Stomach (tissue), 9 donors: ENCODE measurements around the gene AFTPH. TPM values are rescaled to one million over a fixed set of nuclear protein-coding genes. Genes with fewer than 3 reads are reported as not detected.
A peak's percentile ranks its signal among the peaks of the same experiment; 100 is the strongest.

Source experiments
- DNase-seq, 2 donors: peaks; one replicate each; pipeline versions ENCODE4 v3.0.0 to v3.0.0-alpha.2; 2013 to 2019
- H3K27ac ChIP-seq, 5 donors: fragments of 200-600 bp in 4 of 5; sonication (generic) in 4 of 5; one replicate each; pipeline ENCODE4 v1.5.1; 2013 to 2019; ENCODE audit warnings: mild to moderate bottlenecking in 1 of 5, moderate library complexity in 1 of 5
- H3K27me3 ChIP-seq, 3 donors: fragments of 200-600 bp; sonication (generic); one replicate each; pipeline ENCODE4 v1.5.1; 2017 to 2019; ENCODE audit warnings: mixed run types in 1 of 3
- H3K36me3 ChIP-seq, 4 donors: fragments of 200-600 bp; sonication (generic); 1 replicate in 3 of 4; 2 replicates in 1 of 4; pipeline ENCODE4 v1.5.1; 2016 to 2019
- H3K4me1 ChIP-seq, 4 donors: fragments of 200-600 bp; sonication (generic); one replicate each; pipeline ENCODE4 v1.5.1; 2016 to 2019
- H3K4me3 ChIP-seq, 4 donors: fragments of 200-600 bp; sonication (generic) in 3 of 4; one replicate each; pipeline ENCODE4 v1.5.1; 2016 to 2019; ENCODE audit warnings: mild to moderate bottlenecking in 1 of 4
- H3K9me3 ChIP-seq, 4 donors: fragments of 200-600 bp; sonication (generic); one replicate each; pipeline ENCODE4 v1.5.1; 2016 to 2019
- CTCF ChIP-seq, 7 experiments: fragments of 450-650 bp in 4 of 7; fragments of 200-600 bp in 3 of 7; sonication (generic) in 3 of 7; IDR thresholded peaks; one replicate each; pipeline ENCODE4 v1.5.1; 2016 to 2019; ENCODE audit warnings: antibody characterized with exemption in 7 of 7, control low read depth in 2 of 7, mild to moderate bottlenecking in 1 of 7
- EP300 ChIP-seq: sonication (generic); formaldehyde crosslinking; IDR thresholded peaks from one replicate; pipeline ENCODE4 v1.6.1; 2017; ENCODE audit warnings: antibody characterized with exemption
- POLR2A ChIP-seq, 4 donors: fragments of 450-650 bp; IDR thresholded peaks; one replicate each; pipeline ENCODE4 v1.6.1; 2016; ENCODE audit warnings: antibody characterized with exemption in 4 of 4, control low read depth in 2 of 4, mild to moderate bottlenecking in 1 of 4, moderate library complexity in 1 of 4
- POLR2AphosphoS5 ChIP-seq, 3 donors: sonication (generic); formaldehyde crosslinking; IDR thresholded peaks; one replicate each; pipeline ENCODE4 v1.6.1; 2016; ENCODE audit warnings: antibody characterized with exemption in 3 of 3
- whole genome bisulfite sequencing, 5 donors: extraction: QIAGEN DNeasy Blood & Tissue Kit in 3 of 5; methylation state at CpG; one replicate each; pipeline versions ENCODE4 v1.1.5 to v1.1.7; 2013 to 2018; 5-methylcytosine and 5-hydroxymethylcytosine counted together
- intact Hi-C: fragments of 100-400 bp; cut with DNase I; formaldehyde crosslinking; loops from one replicate; pipeline ENCODE4 v1.15.1; 2023; ENCODE audit warnings: low total_unique reads
- polyA plus RNA-seq, 3 donors: library from polyadenylated mRNA; stranded (reverse); fragments of 200-250 nt; gene quantifications; one replicate each; pipeline ENCODE4 v1.2.3, GENCODE V29; 2013
- total RNA-seq, 5 donors: library from RNA; depleted of rRNA; stranded (reverse); fragments of >200 nt; gene quantifications; one replicate each; pipeline versions ENCODE4 v1.1.0 to v1.2.3, GENCODE V29; 2014 to 2016
- donor health status: healthy with polysubstance abuse.
- donor health status: Bipolar disorder and iron deficiency.
- donor health status: healthy.

The AFTPH gene
- total and polyA plus RNA-seq, 8 donors, result 19.8 to 93.6 (median 38.9) TPM

GRCh38 chr2:64543008-64543697, 19.0 kb downstream of the AFTPH start:
- no peak for DNase-seq
- peaks cover 40 to 86% (median 57%) of the 10 kb centered on the region in 4 donors for H3K4me1 ChIP-seq
- TF ChIP-seq POLR2A (IDR thresholded peaks at IDR 0.05), result no peak
- TF ChIP-seq POLR2AphosphoS5 (IDR thresholded peaks at IDR 0.05), result no peak
- TF ChIP-seq CTCF (IDR thresholded peaks at IDR 0.05), result no peak
- no peak for TF ChIP-seq EP300
- intact Hi-C loops, result no loop called here
- H3K36me3 ChIP-seq, result no peaks in the 10 kb centered on the region
- H3K4me3 ChIP-seq, result no peak overlapping the region
- no peaks in the 10 kb centered on the region for H3K27me3 ChIP-seq
- H3K9me3 ChIP-seq, result no peaks in the 10 kb centered on the region
- H3K27ac ChIP-seq, result peak overlapping the region; percentile 58 to 85 (median 62)

GRCh38 chr2:64548761-64549160, 24.6 kb downstream of the AFTPH start:
- Histone ChIP-seq H3K9me3 (no peaks in the 10 kb centered on the region), H3K4me1 (peaks cover 19 to 44% (median 24%) of the 10 kb centered on the region in 4 donors), H3K27me3 (no peaks in the 10 kb centered on the region), H3K4me3 (no peak overlapping the region), H3K27ac (peak overlapping the region in 3 of 5 donors; percentile 25 to 59 (median 33)), H3K36me3 (peaks cover 0 to 13% (median 9%) of the 10 kb centered on the region in 4 donors)
- WGBS, 5 donors, result 17 to 39% (median 25%) methylated on average over 3 of the region's 3 CpGs
- TF ChIP-seq CTCF (IDR thresholded peaks at IDR 0.05) (no peak), POLR2AphosphoS5 (IDR thresholded peaks at IDR 0.05) (no peak), POLR2A (IDR thresholded peaks at IDR 0.05) (no peak), EP300 (no peak)
- intact Hi-C loops, result no loop called here
- no peak for DNase-seq

GRCh38 chr2:64550042-64550441, 25.9 kb downstream of the AFTPH start:
- Histone ChIP-seq H3K36me3 (peaks cover 0 to 13% (median 9%) of the 10 kb centered on the region in 4 donors), H3K9me3 (no peaks in the 10 kb centered on the region), H3K27me3 (no peaks in the 10 kb centered on the region), H3K27ac (no peak overlapping the region), H3K4me3 (no peak overlapping the region), H3K4me1 (peaks cover 7 to 31% (median 11%) of the 10 kb centered on the region in 4 donors)
- TF ChIP-seq EP300 (no peak), CTCF (IDR thresholded peaks at IDR 0.05) (no peak), POLR2A (IDR thresholded peaks at IDR 0.05) (no peak), POLR2AphosphoS5 (IDR thresholded peaks at IDR 0.05) (no peak)
- no peak for DNase-seq
- WGBS, 5 donors, result 97 to 100% (median 98%) methylated on average over 1 of the region's 1 CpG
- intact Hi-C loops, result no loop called here

GRCh38 chr2:64551851-64552250, 27.7 kb downstream of the AFTPH start:
- WGBS, 5 donors, result 82 to 95% (median 90%) methylated on average over 1 of the region's 1 CpG
- Histone ChIP-seq H3K27me3 (no peaks in the 10 kb centered on the region), H3K27ac (no peak overlapping the region)

More at GRCh38 chr2:64551851-64552250, 27.7 kb downstream of the AFTPH start:
- intact Hi-C loops, result no loop called here
- peaks cover 6 to 19% (median 12%) of the 10 kb centered on the region in 4 donors for H3K4me1 ChIP-seq
- peaks cover 0 to 13% (median 9%) of the 10 kb centered on the region in 4 donors for H3K36me3 ChIP-seq
- no peaks in the 10 kb centered on the region for H3K9me3 ChIP-seq
- no peak for TF ChIP-seq POLR2AphosphoS5 (IDR thresholded peaks at IDR 0.05)
- no peak for TF ChIP-seq EP300
- no peak for TF ChIP-seq CTCF (IDR thresholded peaks at IDR 0.05)
- no peak for TF ChIP-seq POLR2A (IDR thresholded peaks at IDR 0.05)
- DNase-seq, result no peak
- no peak overlapping the region for H3K4me3 ChIP-seq
